Muscle layer of colon (tissue), 2 donors: Measurements from ENCODE around the gene TICRR.

Experiments
- H3K27ac ChIP-seq: one replicate; pipeline ENCODE4 v1.7.0; 2013; ENCODE audit warnings: low read depth, mild to moderate bottlenecking, low read length, moderate library complexity
- H3K27me3 ChIP-seq, 2 donors: one replicate each; pipeline ENCODE4 v1.7.0; 2013; ENCODE audit warnings: low read length in 2 of 2, mild to moderate bottlenecking in 2 of 2; ENCODE audit not compliant: insufficient read depth in 2 of 2, control insufficient read depth in 1 of 2
- H3K36me3 ChIP-seq: one replicate; pipeline ENCODE4 v1.7.0; 2013; ENCODE audit warnings: mild to moderate bottlenecking, low read length; ENCODE audit not compliant: insufficient read depth
- H3K4me1 ChIP-seq: one replicate; pipeline ENCODE4 v1.7.0; 2013; ENCODE audit warnings: mild to moderate bottlenecking, low read length; ENCODE audit not compliant: insufficient read depth
- H3K4me3 ChIP-seq, 2 donors: one replicate each; pipeline ENCODE4 v1.7.0; 2013; ENCODE audit warnings: low read length in 2 of 2, low read depth in 1 of 2, mild to moderate bottlenecking in 1 of 2, moderate library complexity in 1 of 2
- H3K9ac ChIP-seq: one replicate; pipeline ENCODE4 v1.7.0; 2013; ENCODE audit warnings: low read length
- H3K9me3 ChIP-seq: one replicate; pipeline ENCODE4 v1.7.0; 2013; ENCODE audit warnings: mild to moderate bottlenecking, low read length
- donor health status: abdominal sarcoma.
- donor health status: Adenocarcinoma of cecum.

TICRR gene

DNA sequence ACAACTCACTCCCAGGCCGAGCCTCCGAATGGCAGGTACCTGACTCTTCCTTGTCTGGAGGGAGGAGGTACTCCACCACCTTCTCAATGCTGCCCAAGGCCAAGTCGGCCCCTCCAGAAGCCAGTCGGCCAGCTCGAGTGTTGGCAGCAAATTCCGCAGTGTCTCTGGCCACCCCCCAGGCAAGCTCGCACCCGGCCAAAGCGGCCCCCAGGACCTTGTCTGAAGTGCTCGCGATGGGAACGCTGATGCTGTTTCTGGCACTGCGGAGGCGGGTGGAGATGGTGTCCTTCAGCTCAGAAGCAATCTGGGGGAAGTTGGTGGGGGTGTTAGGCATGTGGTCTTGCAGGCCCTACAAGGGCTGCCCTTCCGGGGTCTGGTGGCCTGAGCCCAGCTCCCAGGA, 94.7 kb downstream of the TICRR start:
- Histone ChIP-seq H3K36me3 (no peaks in the 10 kb centered on the region), H3K4me1 (peaks cover 10% of the 10 kb centered on the region), H3K27ac (no peak overlapping the region), H3K27me3 (no peaks in the 10 kb centered on the region), H3K4me3 (no peak overlapping the region), H3K9me3 (no peaks in the 10 kb centered on the region), H3K9ac (no peak overlapping the region)

DNA sequence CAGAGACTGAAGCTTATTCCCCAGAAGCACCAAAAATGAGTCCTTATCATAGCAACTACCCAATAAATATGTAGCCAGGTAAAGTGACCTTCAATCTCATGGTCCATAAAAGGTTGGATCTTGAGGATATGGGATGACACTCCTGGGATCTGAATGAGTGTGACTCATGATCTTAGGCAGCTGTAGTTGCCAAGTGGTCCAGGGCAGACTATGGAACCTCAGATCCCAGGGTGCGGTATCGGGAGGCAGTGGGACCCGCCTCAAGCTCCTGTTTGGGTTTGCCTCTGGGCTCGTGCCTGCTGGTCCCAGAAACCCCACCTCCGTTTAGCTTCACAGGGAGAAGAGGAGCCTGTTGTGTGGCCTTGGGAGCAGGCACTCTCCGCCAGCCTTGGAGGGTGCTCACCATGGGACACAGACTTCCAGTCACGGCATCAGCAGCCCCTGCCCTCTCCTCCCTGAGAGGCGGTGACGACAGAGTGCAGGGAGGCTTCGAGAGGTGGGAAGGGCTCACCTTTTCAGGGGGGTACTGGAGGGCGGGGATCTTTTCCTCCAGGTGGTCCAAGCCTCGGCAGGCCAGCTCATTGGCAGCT, 95.8 kb downstream of the TICRR start:
- Histone ChIP-seq H3K9ac (no peak overlapping the region), H3K4me1 (peaks cover 8% of the 10 kb centered on the region), H3K4me3 (no peak overlapping the region), H3K36me3 (no peaks in the 10 kb centered on the region), H3K27me3 (no peaks in the 10 kb centered on the region), H3K27ac (no peak overlapping the region), H3K9me3 (no peaks in the 10 kb centered on the region)

DNA sequence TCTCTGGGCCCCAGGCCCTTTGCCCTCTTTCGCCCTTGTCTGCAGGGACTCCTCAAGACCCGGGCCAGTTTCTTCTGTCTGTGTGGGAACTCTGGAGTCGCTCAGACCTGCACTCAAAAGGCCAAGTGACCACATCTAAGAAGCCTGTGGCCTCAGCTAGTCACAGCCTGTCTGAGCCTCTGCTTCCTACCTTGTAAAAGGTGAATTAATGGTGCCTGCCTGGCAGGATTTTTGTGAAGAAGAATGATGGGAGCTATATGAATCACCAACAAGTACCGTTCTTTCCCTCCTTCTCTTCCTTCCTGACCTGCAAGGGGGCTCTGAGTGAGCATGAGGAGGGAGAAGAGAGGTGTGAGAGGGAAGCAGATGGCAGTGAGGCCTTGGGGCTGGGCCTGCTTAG, 96.4 kb downstream of the TICRR start:
- H3K36me3 ChIP-seq = no peaks in the 10 kb centered on the region
- no peak overlapping the region for H3K27ac ChIP-seq
- H3K4me3 ChIP-seq = no peak overlapping the region
- H3K9me3 ChIP-seq = no peaks in the 10 kb centered on the region
- H3K27me3 ChIP-seq = no peaks in the 10 kb centered on the region
- H3K4me1 ChIP-seq = peaks cover 8% of the 10 kb centered on the region
- H3K9ac ChIP-seq = no peak overlapping the region

DNA sequence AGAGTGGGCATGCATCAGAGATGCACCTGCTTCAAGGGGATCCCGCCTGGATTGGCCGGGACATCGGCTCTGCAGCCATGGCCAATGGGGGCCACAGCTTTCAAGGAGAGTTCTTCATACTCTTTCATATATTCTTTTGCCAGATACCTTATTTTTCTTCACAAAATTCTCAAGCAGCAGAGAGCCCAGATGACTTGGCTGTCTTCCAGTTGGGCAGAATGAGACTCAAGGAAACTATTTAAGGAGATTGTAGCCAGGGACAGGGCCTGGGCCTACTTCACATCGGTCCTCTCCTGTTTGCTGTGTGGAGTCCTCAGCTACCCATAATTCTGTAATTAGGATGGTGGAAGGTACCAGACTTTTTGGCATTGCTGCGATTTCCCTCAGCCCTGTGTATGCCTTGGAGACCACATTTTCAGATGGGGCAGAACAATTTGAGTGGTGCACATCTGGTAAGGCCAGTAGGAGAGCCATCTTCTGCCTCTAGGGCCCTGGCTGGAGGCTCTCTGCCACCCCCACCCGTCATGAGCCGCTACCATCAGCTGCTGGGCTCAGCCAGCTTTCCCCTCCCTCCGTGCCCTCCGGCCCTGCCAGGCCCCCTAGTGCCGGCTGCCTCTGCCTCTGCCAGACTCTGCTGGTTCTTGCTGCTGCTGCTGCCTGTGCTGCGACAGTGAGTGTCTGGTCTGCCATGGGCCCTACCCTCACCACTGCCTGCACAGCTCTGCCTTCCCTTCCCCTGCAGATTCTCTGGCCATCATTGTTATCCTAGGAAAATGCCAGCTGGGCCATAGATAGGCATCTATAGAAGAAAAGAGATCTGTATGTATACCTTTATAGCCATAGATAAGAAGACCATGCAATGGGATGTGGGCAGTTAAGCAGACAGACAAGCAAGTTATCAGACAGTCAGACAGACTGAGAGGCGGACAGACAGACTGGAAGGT, 97.2 kb downstream of the TICRR start:
- no peak overlapping the region for H3K27ac ChIP-seq
- H3K36me3 ChIP-seq = no peaks in the 10 kb centered on the region

DNA sequence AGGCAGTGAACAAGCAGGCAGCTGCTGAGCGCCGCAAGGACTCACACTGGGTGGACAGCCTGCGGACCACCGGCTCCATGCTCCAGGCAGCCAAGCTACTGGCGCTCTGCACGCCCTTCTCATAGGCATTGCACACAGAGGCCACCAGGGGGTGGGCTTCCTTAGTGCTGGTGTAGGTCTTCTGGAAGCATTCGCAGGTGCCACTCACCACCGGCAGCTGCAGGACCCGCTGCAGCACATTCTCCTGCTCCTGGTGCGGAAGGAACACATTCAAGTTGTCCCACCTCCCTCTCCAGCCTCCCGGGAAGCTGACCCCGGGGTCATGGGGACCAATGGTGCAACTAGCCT, 97.9 kb downstream of the TICRR start:
- H3K27ac ChIP-seq = no peak overlapping the region
- H3K36me3 ChIP-seq = no peaks in the 10 kb centered on the region
- no peaks in the 10 kb centered on the region for H3K27me3 ChIP-seq
- no peak overlapping the region for H3K4me3 ChIP-seq
- no peaks in the 10 kb centered on the region for H3K9me3 ChIP-seq
- peaks cover 8% of the 10 kb centered on the region for H3K4me1 ChIP-seq
- H3K9ac ChIP-seq = no peak overlapping the region

More for the DNA sequence above, 97.2 kb downstream of the TICRR start:
- Histone ChIP-seq H3K27me3 (no peaks in the 10 kb centered on the region), H3K4me3 (no peak overlapping the region), H3K9me3 (no peaks in the 10 kb centered on the region), H3K9ac (no peak overlapping the region), H3K4me1 (peaks cover 8% of the 10 kb centered on the region)

DNA sequence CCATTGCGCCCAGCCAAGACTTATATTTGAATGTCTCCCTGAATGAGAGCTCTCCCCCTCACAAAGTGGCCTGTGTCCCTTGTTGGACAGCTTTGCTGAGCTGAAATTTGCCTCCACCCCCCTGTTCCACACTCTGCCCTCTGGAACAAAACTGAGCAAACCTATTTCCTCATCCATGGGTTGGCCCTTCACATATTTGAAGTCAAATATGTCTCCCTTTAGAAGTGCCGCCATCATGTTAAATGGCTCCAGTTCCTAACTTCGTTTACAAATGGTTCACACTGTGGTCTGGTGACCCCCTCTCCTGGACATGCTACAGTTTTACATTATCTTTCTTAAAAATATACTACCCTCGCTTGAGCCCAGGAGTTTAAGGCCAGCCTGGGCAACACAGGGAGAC, 99.3 kb downstream of the TICRR start:
- Histone ChIP-seq H3K4me3 (no peak overlapping the region), H3K9ac (no peak overlapping the region), H3K36me3 (no peaks in the 10 kb centered on the region), H3K27ac (no peak overlapping the region), H3K9me3 (no peaks in the 10 kb centered on the region), H3K27me3 (no peaks in the 10 kb centered on the region), H3K4me1 (peaks cover 8% of the 10 kb centered on the region)

DNA sequence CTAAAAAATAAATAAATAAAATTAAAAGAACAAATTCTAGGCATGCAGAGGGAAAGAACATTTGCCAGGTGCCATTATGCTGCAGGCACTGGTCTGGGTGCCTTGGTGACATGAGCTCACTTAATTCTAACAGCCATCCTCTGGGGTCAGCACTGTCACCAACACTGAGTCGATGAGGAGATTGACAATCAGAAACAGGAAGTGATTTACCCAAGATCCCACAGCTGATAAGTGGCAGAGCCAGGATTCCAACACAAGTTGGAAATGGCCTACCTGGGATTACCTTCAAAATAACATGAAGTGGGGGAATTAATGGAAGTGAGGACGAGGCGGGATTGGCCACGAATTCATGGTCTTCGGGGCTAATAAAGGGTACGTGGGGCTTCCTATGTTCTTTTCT, 100.3 kb downstream of the TICRR start:
- H3K9me3 ChIP-seq = no peaks in the 10 kb centered on the region
- H3K9ac ChIP-seq = no peak overlapping the region
- no peaks in the 10 kb centered on the region for H3K27me3 ChIP-seq
- no peak overlapping the region for H3K4me3 ChIP-seq
- H3K27ac ChIP-seq = no peak overlapping the region
- H3K4me1 ChIP-seq = peaks cover 18% of the 10 kb centered on the region
- no peaks in the 10 kb centered on the region for H3K36me3 ChIP-seq

DNA sequence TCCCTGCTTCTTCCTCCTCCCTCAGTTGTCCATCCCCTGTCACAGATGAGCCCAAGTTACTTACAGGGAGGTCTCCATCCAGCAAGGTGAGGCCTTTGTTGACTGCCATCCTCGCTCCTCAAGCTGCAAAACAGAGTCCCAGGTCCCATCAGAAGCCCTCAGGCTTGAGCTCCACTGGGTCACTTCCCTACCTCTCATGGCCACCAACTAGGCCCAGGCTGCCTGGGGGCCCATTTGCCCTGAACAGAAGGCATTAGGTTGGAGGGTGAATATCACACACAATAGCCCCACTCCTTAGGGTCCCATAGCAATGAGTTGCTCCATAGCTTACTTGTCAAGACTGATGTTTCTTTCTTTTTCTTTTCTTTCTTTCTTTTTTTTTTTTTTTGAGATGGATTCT, 102.1 kb downstream of the TICRR start:
- Histone ChIP-seq H3K36me3 (peaks cover 2% of the 10 kb centered on the region), H3K27me3 (no peaks in the 10 kb centered on the region), H3K4me3 (no peak overlapping the region), H3K4me1 (peaks cover 24% of the 10 kb centered on the region), H3K27ac (no peak overlapping the region), H3K9ac (no peak overlapping the region), H3K9me3 (no peaks in the 10 kb centered on the region)
